ENCODE measurements around the gene CR1L. TPM values are rescaled to one million over a fixed set of nuclear protein-coding genes. Genes with fewer than 3 reads are reported as not detected.

The CR1L gene
- total and polyA plus RNA-seq, 9 of the 15 experiments (the other 6 are each of a cell fraction or from before 2014, with no cell fraction given), result 10.1 to 74.8 (median 34.3) TPM

- TF ChIP-seq ZNF407 (IDR thresholded peaks at IDR 0.05; ENCODE audit: low read depth) (peak; percentile 65), KDM1A (IDR thresholded peaks at IDR 0.05) (peak in 1 of 2 experiments; percentile 22; a peak in 1 of 4 replicates)
- TF ChIP-seq, protein P1, sequence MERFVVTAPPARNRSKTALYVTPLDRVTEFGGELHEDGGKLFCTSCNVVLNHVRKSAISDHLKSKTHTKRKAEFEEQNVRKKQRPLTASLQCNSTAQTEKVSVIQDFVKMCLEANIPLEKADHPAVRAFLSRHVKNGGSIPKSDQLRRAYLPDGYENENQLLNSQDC (CRISPR knock-in tag; IDR thresholded peaks at IDR 0.05), result no peak
These were observed 28.5 kb downstream of the CR1L start (continued) for GRCh38 chr1:207673399-207673798.

Measured in K562 (cell line).